ENCODE data around the gene EGR2.

Gene EGR2

DNA sequence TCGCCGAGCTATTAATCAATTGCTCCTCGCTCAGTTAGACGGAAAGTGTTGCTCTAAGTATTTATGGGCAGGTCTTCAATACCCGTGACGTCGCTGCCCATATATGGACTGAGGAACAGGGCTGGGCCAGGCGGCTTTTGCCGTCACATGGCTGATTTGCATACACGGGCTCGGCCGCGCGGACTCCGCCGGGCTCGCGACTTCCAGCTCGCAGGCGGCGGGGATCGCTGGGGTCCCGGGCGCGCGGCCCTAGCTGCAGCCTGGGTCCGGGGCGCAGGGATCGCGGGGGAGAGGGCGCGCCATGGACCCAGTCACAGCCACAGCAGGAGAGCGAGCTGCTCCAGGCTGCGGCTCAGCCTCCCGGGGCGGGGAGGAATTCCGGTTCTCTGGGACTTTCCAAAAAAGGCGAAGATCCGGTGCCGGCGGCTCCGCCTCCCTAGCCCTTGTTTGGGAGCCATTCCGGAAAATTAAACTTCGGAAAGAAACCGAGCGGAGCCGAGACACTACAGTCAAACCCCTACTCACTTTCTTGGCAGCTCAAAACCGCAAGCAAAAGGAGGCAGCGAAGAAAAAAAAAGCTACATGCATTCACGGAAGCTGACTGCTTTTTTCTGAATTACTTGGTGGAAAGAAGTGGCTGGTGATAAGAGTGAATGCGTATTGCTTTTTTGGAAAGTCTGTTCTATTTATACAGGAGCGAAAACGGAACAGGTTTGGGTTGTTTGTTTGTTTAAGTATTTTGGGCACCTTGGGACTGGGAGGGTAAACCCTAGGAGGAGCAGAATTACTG is at the start of gene EGR2:
EGR2 (minus strand) TSS at position 36 of the 790 bp plus-strand sequence. CDS start 337 bp downstream, outside the sequence.
- H3K4me3 ChIP-seq (ENCODE audit: low read depth, low read length) = peak within 1 kb of the TSS; percentile 64
- TF ChIP-seq, protein P1, sequence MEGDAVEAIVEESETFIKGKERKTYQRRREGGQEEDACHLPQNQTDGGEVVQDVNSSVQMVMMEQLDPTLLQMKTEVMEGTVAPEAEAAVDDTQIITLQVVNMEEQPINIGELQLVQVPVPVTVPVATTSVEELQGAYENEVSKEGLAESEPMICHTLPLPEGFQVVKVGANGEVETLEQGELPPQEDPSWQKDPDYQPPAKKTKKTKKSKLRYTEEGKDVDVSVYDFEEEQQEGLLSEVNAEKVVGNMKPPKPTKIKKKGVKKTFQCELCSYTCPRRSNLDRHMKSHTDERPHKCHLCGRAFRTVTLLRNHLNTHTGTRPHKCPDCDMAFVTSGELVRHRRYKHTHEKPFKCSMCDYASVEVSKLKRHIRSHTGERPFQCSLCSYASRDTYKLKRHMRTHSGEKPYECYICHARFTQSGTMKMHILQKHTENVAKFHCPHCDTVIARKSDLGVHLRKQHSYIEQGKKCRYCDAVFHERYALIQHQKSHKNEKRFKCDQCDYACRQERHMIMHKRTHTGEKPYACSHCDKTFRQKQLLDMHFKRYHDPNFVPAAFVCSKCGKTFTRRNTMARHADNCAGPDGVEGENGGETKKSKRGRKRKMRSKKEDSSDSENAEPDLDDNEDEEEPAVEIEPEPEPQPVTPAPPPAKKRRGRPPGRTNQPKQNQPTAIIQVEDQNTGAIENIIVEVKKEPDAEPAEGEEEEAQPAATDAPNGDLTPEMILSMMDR (IDR thresholded peaks at IDR 0.05; ENCODE audit: low read depth, low read length, missing control alignments) = no peak
- DNase-seq (ENCODE audit: low read depth) = peak; percentile 89
- in situ Hi-C loops (cut with HindIII; ENCODE audit: low sequenced_read_pairs) = no loop called here

DNA sequence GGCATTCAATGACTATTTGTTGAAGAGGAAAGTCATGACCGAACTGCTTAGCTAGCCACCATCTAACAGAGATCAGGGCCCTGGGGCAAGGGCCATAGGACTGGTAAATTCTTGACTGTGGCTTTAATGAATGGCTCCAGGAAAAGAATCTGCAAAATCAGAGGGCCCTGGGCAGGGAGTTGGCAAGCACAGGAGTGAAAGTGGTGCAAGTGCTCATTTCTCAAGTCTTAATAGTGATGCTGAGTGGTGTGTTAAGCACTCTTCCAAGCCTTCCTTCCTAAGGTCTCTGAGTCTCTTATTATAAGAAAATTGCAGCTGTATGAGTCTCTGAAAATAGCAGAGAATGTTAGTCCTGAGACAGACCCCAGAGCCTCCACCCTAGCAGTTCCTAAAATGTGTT is 46.3 kb upstream of the EGR2 start:
- no peak overlapping the region for H3K4me3 ChIP-seq (ENCODE audit: low read depth, low read length)
- in situ Hi-C loops (cut with HindIII; ENCODE audit: low sequenced_read_pairs) = no loop called here
- TF ChIP-seq, protein P1 (IDR thresholded peaks at IDR 0.05; ENCODE audit: low read depth, low read length, missing control alignments) = no peak
- no peak for DNase-seq (ENCODE audit: low read depth)

DNA sequence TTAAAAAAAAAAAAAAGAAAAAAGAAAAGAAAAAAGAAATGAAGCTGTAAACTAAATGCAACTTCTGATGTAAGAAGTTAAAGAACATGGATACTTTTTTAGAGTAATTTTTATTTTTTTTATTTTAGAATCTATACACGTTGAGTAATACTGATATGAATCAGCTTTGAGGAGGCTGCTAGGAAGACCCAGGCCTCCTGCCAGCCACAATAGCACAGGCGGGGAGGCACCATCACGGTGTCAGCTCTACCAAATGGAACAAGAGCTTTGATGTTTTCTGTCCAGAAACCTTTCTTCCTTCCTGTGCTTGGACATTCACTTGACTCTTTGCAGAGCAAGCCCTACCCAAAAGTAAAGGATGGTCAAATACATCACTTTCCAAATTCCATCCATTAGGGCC is 45.3 kb upstream of the EGR2 start:
- in situ Hi-C loops (cut with HindIII; ENCODE audit: low sequenced_read_pairs) = no loop called here
- TF ChIP-seq, protein P1 (IDR thresholded peaks at IDR 0.05; ENCODE audit: low read depth, low read length, missing control alignments) = no peak
- no peak overlapping the region for H3K4me3 ChIP-seq (ENCODE audit: low read depth, low read length)
- no peak for DNase-seq (ENCODE audit: low read depth)

DNA sequence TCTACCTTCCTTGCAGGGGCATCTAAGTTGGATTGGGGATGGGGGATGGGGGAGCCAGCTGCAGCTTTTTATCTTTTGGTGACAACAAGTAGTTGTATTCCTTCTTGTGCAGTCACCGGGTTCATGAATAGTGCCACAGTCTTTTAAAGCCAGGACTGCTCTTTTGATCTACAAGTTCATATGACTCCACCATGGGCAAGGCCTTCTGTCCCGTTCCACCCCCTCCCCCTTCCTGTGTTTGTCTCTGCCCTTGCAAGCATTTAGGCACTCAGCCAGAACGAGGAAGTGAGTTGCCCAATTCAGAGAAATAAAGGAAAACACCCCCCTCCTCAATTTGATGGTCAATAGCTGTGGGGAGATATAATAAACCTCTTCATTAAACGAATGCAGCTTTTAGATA is 44.8 kb upstream of the EGR2 start:
- TF ChIP-seq, protein P1 (IDR thresholded peaks at IDR 0.05; ENCODE audit: low read depth, low read length, missing control alignments) = no peak
- in situ Hi-C loops (cut with HindIII; ENCODE audit: low sequenced_read_pairs) = no loop called here
- DNase-seq (ENCODE audit: low read depth) = no peak
- no peak overlapping the region for H3K4me3 ChIP-seq (ENCODE audit: low read depth, low read length)

DNA sequence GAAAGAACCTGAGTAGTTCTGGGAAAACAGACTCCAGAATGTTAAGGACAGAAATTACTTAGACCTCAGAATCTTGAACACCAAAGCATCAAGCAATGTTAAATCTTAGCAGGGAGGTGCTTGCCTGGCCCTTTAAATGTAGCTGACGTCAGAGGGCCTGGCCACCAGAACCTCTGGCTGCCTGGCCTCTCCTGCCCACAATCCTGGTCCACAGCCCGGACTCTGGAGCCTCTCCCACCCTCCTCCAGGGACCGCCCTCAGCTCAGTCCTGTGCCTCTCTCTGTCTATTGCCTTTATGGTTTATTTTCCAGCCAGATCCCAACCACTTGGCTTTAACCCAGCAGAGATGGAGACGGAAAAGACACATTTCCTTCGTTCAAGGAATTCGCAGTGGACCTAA is 42.2 kb upstream of the EGR2 start:
- H3K4me3 ChIP-seq (ENCODE audit: low read depth, low read length) = no peak overlapping the region
- peak; percentile 13 for DNase-seq (ENCODE audit: low read depth)
- in situ Hi-C loops (cut with HindIII; ENCODE audit: low sequenced_read_pairs) = no loop called here
- TF ChIP-seq, protein P1 (IDR thresholded peaks at IDR 0.05; ENCODE audit: low read depth, low read length, missing control alignments) = no peak

DNA sequence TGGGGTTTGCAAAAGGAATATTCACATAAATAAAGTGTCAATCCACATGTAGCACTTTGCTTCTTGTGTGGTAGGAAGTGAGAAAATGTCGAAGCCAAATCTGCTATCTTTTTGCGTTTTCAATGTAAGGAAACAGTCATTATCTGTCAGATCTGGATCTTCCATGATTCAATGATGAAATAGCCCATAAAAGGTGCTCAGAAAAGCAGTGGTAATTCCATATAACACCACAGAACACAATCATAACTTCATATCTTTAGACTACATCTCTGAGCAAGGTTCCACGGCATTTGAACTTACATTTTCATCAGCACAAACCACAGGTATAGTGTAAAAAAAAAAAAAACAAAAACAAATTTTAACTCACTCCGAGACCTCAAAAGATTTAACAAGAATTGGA is 39.9 kb upstream of the EGR2 start:
- TF ChIP-seq, protein P1 (IDR thresholded peaks at IDR 0.05; ENCODE audit: low read depth, low read length, missing control alignments) = no peak
- H3K4me3 ChIP-seq (ENCODE audit: low read depth, low read length) = no peak overlapping the region
- in situ Hi-C loops (cut with HindIII; ENCODE audit: low sequenced_read_pairs) = no loop called here
- no peak for DNase-seq (ENCODE audit: low read depth)

Measured in astrocyte of the cerebellum (primary cell).